Gastroesophageal sphincter (tissue), 3 donors: ENCODE data around the gene WEE1.

Experiments used
- EP300 ChIP-seq: sonication (generic); formaldehyde crosslinking; IDR thresholded peaks from one replicate; pipeline ENCODE4 v1.6.1; 2017; ENCODE audit warnings: antibody characterized with exemption, mild to moderate bottlenecking
- POLR2A ChIP-seq, 2 donors: fragments of 450-650 bp; IDR thresholded peaks; one replicate each; pipeline ENCODE4 v1.6.1; 2017; ENCODE audit warnings: antibody characterized with exemption in 2 of 2, mild to moderate bottlenecking in 2 of 2, moderate library complexity in 1 of 2
- POLR2AphosphoS5 ChIP-seq: sonication (generic); formaldehyde crosslinking; IDR thresholded peaks from one replicate; pipeline ENCODE4 v1.6.1; 2017; ENCODE audit warnings: antibody characterized with exemption
- TF ChIP-seq, protein P1 (sequence below), 4 experiments: fragments of 200-600 bp in 2 of 4; fragments of 450-650 bp in 2 of 4; sonication (generic) in 1 of 4; IDR thresholded peaks; one replicate each; pipeline ENCODE4 v1.5.1; 2017 to 2019; ENCODE audit warnings: antibody characterized with exemption in 4 of 4, mild to moderate bottlenecking in 2 of 4, moderate library complexity in 2 of 4

- TF ChIP-seq, protein P1, sequence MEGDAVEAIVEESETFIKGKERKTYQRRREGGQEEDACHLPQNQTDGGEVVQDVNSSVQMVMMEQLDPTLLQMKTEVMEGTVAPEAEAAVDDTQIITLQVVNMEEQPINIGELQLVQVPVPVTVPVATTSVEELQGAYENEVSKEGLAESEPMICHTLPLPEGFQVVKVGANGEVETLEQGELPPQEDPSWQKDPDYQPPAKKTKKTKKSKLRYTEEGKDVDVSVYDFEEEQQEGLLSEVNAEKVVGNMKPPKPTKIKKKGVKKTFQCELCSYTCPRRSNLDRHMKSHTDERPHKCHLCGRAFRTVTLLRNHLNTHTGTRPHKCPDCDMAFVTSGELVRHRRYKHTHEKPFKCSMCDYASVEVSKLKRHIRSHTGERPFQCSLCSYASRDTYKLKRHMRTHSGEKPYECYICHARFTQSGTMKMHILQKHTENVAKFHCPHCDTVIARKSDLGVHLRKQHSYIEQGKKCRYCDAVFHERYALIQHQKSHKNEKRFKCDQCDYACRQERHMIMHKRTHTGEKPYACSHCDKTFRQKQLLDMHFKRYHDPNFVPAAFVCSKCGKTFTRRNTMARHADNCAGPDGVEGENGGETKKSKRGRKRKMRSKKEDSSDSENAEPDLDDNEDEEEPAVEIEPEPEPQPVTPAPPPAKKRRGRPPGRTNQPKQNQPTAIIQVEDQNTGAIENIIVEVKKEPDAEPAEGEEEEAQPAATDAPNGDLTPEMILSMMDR (IDR thresholded peaks at IDR 0.05): no peak
- no peak for TF ChIP-seq POLR2A (IDR thresholded peaks at IDR 0.05)
- no peak for TF ChIP-seq EP300
- no peak for TF ChIP-seq POLR2AphosphoS5
Measured at GRCh38 chr11:9616858-9617257, 43.4 kb downstream of the WEE1 start.
